HCT116 (cell line): Measurements from ENCODE around the gene EPN1.

Experiments
- ATF3 ChIP-seq: IDR thresholded peaks from 2 replicates; pipeline ENCODE4 v1.6.1; 2012
- EZH2 ChIP-seq: fragments of 200-600 bp; sonication (generic); IDR thresholded peaks from 2 replicates; pipeline ENCODE4 v1.6.1; 2017; ENCODE audit warnings: antibody characterized with exemption, mixed run types
- POLR2A ChIP-seq: IDR thresholded peaks from 2 replicates; pipeline ENCODE4 v1.7.0; 2011; ENCODE audit warnings: borderline replicate concordance; ENCODE audit not compliant: insufficient read depth, insufficient read length; ENCODE audit errors: extremely low read depth
- POLR2AphosphoS5 ChIP-seq: IDR thresholded peaks from 2 replicates; pipeline ENCODE4 v1.6.1; 2011; ENCODE audit warnings: mild to moderate bottlenecking, low read depth, low read length, moderate library complexity
- RAD21 ChIP-seq: IDR thresholded peaks from 2 replicates; pipeline ENCODE4 v1.6.1; 2012; ENCODE audit warnings: low read depth, mild to moderate bottlenecking
- REST ChIP-seq: IDR thresholded peaks from 2 replicates; pipeline ENCODE4 v1.6.1; 2012; ENCODE audit warnings: low read depth

- TF ChIP-seq REST (no peak), EZH2 (no peak), ATF3 (no peak), POLR2AphosphoS5 (no peak), RAD21 (no peak), POLR2A (no peak)
Measured at GRCh38 chr19:55666343-55667005, 8.6 kb upstream of the EPN1 start.
